ENCODE results near the gene PAQR3.

PAQR3 gene, protein sequence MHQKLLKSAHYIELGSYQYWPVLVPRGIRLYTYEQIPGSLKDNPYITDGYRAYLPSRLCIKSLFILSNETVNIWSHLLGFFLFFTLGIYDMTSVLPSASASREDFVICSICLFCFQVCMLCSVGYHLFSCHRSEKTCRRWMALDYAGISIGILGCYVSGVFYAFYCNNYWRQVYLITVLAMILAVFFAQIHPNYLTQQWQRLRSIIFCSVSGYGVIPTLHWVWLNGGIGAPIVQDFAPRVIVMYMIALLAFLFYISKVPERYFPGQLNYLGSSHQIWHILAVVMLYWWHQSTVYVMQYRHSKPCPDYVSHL

DNA sequence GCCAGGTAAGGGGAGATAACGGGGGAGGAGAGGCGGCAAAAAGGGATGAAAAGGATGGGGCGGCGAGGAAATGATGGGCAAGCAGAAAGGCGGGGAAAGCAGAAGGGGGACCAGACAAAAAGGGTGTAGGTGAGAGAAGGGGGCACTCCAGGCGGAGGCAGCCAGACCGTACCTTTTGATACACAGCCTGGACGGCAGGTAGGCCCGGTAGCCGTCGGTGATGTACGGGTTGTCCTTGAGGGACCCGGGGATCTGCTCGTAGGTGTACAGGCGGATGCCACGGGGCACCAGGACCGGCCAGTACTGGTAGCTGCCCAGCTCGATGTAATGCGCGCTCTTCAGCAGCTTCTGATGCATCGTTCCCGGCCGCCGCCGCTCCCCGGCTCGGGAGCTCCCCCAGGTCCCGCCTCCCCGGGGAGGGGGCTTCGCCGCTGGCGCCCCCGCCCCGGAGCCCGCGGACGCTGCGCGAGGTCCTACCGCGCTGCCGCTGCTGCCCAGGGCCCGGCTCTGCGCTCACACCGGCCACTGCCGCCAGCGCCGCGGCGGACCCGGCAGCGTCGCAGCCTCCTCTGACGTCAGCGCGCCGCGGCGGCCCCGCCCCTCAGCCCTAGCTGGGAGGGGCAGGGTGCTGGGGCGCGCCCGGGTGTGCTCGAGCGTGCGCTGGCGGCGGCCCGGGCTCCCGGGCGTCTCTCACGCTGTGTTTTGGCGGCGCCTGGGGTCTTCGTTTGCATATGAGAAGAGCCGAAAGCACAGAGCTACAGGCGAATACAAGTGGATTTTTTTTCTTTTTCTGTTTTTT lies at the start of gene PAQR3:
Gene PAQR3, minus strand, starts transcription at position 571 of the 799 bp plus-strand sequence. Its CDS starts 214 bp downstream, at position 357.
- DNase-seq: peak; percentile 91

DNA sequence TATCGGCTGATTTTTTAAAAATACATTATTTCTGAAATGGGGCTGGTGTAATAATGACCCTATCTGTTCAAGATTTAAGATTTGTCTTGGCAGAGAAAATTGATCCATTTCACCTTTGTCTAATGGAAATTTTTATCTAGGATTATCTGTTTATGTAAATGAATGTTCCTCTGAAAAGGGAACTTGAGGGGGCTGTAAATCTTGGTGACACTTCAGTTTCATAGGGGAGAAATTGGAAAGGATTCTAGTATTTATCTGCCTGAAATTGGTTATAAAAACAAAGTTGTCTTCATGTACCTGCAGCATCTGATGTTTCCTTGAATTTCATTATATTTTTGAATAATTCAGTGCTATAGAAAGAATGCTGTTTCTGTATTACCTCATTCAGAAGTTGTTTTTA lies 48.4 kb upstream of the PAQR3 start:
- no peak for DNase-seq

DNA sequence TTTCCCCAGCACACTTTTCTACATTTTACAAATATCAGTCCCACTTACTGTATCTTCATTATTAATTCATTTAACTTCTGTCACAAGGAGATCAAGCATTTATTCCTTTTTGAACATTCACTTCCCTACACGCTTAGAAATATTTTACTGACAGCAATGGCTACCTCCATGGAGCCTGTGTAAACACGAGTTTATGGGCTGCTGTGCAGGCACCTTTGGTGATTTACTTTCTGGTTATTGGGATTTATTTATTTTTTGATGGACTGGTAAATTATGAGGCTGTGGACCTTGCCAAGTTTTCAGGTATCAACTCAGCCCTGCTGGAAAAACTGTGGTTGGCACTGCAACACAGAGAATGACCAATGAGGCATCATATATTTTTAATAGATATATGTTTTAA lies 45.4 kb upstream of the PAQR3 start:
- no peak for DNase-seq

DNA sequence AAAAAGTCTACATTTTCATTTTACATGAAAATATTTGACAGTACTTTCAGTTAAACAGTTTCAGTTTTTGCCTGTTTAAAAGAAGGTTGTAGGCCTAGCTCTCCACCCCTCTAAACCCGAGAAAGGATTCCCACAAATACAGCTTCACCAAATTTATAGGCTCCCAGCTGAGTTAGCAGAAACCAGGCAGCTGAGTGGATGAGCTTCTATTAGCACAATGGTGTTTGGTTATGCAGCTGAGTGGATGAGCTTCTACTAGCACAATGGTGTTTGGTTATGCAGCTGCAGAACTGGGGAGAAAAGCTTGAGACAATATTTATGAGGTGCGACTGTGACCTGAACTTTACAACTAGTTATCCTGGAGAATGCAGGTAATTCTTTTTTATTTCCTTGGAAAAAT lies 36.6 kb upstream of the PAQR3 start:
- no peak for DNase-seq

DNA sequence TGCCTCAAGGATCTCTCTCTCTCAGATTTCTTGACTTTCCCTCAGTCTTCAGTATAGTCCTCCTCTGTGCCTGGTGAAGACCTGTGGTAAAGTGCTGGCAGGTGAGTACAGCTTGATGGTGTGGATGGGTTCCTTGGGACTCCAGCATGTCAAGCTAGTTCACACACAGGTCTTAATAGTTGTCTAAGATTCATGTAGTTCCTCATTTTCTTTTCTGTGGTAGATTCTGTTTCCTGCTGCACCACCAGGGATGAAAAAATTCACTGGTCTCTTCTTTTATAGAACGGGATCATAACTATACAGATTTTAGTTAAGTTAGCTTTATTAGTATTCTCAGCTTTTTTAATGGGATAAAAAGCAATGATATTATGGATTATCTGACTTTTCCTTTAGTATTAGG lies 32.5 kb upstream of the PAQR3 start:
- no peak for DNase-seq

DNA sequence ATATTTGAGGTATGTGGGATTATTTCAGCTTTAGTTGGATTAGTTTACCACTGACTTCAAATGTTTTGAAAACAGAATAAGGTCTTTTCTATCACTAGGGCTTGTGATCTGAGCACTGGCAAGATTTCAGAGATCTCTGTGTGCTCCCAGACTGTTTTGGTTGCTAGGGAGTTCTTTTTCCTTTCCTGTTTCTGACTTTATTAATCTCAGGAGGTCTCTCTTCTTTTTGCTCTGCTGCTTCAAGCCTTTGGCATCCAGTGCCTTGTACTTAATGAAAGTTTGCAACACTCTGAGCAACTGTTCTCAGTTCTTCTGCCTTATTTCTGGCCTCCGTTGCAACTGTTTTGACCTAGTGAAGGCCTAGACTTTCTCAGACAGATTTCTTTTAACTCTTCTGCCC lies 32.1 kb upstream of the PAQR3 start:
- no peak for DNase-seq

DNA sequence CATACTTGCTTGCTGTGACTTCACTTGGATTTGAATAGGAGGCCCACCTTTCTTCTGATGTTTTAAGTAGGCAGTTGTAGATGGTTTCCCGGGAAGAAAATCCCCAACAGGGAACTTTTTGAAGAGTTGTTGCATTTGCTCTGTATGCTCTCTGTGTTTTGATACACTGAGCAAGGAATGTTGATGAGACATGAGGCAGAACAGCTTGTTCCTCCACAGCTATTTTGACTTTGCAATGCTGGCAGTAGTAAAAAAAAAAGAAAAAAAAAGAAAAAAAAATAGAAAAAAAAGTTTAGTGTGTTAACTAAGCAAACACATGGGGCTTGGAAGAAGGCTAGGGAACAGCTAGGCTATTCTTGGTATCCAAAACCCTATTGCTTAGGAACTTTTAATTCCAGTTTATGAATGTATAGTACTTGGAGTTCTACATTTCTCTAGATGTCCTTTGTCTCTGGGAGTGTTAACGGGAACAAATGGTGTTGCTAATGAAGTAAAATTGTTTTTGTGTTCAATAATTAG lies 23.4 kb upstream of the PAQR3 start:
- DNase-seq: no peak

DNA sequence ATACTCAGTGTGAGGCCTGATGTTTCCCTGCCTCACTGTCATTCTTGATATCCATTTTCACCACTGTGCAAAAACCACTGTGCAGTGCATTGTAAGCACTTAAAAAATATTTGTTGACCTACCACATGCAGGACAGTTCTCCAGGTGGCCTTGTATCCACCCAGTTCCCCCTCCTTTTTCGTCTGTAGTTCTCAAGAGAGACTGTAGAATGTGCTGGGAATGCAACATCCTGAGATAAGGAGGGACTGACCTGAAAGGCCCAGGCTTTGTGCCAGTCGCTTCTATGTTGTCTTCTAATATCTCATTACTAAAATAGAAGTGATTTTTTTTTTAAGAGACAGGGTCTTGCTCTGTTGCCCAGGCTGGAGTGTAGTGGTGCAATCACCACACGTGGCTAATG lies 21.7 kb upstream of the PAQR3 start:
- no peak for DNase-seq

DNA sequence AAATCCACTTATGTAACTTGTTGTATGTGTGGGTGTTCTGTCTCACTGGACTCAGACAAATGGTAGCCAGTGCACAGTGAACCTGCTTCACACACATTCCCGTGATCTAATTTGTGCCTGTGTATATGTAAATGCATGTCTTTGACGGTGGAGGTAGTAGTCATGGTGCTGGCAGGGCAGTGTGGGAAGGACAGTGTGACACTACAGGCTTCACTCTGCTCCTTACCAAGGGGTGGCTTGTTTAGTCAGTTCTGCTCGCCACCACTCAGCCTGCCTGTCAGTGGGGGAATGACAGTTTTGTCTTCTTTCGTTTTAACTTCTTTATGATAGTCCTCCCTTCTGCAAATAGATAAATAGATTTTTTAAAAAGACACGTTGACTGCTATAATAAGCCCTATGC lies 17.7 kb upstream of the PAQR3 start:
- DNase-seq: no peak

DNA sequence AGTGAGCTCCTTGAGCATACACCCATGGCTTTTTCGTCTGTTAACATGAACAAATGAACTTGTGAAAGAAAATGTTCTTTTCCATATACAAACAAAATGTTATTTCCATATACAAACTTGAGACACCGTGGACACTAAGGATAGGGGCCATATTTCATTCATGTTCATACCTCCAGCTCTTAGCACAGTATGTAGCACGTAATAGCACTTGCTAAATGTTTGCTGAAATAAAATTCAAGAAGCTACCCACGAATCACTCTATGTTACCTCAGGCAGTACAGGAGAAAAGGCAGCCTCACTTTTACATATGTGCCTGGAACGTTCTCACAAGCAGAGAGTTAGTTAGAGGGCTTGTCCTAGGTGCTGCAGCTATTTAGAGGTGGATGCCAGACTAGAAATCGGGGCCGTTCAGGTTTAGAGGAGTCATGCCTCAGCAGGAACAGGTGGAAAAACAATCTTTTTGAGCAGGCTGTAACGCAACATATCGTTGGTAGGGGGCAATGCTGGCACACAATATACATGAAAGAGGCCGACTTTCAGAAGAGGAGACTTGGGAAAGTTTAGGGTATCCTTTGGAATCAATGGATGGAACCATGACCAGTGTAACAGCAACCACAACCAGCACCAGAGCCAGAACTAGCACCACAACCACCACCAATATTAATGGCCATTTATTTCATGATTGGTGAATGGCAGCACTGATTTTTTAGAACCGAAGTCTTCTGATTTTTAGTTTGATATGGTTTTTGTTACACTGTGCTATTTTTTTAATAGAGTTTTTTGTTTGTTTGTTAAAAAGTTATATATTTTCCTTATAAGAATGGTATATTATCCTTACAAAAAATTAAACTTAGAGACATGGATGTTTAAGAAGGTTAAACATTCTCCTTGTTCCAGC lies 14.8 kb upstream of the PAQR3 start:
- peak; percentile 28 for DNase-seq

DNA sequence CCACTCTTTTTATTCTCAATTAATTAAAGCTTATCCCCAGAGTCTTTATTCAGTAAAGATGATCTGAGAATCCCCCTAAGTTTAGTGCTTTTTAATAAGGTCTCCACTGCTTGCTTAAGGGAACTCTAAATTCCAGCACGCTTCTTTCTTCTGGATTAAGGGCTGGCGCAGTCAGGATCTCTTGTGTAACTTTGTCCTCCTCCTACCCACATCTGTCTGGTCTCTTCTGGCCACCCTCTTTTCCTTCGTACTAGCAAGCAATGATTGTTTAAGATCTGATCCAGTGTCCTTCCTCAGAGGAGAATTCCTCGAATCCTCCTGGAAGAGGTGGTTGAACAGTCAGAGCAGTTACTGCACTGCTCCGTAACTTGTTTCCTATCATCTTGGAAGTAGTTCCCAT lies 14.0 kb upstream of the PAQR3 start:
- DNase-seq: no peak

DNA sequence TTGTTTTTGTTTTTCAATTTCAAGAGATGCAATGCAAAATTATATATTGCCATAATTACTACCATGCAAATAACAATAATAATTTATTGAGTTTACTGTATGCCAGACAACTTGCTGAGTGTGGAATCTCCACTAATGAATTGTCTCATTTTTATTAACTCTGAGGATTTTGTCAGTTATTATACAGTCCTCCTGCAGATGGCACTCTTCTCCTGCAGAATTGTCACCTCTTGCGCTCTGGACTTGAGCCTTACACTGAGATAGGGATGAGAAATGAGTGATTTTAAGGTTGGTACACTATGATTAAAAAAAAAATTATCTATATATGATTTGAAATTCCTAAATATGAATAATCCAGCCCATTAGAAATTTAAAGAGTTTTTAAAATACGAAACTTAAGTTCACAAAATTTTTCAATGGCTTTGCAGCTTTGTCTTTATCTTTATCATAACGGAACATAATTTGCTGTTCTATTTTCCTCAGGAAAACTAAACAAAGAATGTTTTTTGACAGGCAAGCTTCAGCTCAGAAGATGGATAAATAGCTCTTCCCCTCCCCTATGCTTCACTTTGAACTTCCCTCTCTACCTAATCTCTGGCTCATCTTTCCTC lies 12.7 kb upstream of the PAQR3 start:
- DNase-seq: peak; percentile 59

DNA sequence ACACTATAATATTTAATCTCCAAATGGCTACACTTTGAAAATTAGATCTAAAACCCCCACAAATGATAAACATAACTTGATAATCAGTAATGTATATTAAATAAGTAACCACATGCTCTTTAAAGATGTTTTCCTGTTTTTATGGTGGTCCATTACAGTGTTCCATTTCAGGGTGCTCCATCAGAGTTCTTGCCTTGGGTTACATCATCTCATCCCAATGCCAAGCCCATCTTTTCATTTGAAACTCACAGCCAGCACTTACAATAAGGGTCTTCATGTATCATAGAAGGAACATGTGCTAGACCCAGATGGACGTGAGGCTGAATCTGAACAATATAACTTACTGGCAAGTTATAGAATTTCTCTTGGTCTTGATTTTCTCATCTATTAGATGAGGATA lies 10.5 kb upstream of the PAQR3 start:
- no peak for DNase-seq

DNA sequence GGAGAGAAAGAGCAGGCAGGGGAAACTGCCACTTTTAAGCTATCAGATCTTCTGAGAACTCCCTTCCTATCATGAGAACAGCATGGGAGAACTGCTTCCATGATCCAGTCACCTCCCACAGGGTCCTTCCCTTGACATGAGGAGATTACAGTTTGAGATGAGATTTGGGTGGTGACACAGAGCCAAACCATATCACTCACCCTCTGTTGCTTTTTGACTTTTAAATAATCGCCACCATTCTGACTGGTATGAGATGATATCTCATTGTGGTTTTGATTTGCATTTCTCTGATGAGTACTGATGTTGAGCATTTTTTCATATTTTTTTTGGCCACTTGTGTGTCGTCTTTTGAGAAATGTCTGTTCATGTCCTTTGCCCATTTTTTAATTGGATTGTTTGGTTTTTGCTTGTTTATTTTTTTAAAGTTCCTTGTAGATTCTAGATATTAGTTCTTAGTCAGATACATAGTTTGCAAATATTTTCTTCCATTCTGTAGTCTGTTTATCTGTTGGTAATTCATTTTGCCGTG lies 6.5 kb upstream of the PAQR3 start:
- peak; percentile 16 for DNase-seq

DNA sequence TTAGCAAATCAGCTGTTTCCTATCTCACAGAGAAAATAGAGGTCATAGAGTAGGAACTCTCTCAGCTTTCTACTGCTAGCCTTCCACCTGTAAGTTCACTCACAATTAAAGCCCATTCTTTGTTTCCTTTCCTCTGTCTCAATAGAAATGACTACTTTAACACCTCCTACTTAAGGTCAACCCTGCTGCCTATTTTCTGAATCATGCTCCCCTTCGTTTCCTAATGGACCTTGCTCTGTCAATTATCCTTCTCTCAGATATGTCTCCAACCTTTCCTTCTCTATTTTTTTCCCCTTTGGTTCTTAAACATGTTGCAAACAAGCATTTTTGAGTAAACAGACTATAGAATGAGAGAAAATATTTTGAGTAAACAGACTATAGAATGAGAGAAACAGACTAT lies 5.1 kb upstream of the PAQR3 start:
- no peak for DNase-seq

DNA sequence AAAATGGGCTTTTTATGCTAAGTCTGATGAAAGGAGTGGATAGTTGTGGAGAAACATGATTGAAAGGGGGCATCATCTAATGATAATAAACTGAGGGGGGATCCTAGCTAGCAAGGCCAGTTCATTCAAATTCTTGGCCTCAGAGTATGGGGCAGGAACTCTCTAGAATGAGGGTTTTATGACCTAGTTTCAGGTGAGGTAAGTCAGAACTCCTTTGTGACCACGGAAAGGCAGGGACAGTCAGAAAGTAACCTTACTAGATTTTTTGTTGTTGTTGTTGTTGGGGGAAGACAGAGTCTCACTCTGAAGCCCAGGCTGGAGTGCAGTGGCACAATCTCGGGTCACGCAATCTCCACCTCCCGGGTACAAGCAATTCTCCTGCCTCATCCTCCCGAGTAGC lies 1.5 kb upstream of the PAQR3 start:
- DNase-seq: peak; percentile 51

DNA sequence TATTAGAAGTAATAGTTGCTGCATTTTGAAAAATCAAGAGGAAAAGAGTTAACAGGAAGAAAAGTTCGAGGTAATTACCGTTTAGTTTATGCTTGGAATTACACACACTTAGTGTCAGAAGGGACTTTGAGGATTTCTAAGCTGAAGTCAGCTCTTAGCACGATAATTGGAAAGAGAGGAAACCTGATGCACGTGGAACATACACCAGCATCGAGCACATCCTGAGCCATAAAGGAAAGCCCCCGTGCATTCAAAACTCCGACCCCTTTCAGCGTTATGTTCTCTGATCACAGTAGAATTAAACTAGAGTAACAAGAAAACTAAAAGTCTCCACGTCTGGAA lies 400 bp upstream of the PAQR3 start:
- DNase-seq: no peak

DNA sequence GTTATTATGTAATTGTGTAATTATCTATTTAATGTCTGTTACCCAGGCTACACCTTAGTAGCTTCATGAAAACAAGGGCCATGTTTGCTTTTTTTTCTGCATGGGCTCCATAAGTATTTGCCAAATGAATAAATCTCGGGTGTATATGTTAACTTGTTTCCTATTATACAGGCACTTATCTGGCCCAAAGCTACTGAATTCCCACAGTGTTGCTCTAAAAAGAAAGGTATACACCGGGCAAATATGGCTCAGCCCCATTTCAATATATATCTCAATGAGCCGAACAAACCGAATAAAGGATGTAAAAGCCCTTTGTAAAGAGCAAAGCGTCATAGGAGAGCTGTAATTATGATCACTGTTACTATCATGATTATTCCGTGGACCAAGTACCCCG lies 767 bp downstream of the PAQR3 start:
- DNase-seq: no peak

DNA sequence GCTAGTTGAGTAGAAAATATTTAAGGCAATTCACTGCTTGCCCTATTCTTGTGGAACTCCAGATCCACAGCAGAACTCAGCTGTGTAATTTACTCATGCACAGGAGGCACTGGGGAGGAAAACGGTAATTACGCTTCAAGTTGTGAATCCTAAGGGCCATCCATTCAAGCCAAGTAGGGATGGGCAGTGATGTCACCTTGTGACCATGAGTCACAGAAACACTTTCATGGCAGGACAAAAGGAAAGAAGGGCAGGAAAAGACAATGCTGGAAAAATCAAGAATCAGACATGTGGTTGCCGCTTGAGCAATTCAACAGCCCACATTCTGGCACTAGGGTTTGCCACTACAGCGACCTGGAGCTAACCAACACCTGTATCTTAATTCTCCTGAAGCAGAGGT lies 1.4 kb downstream of the PAQR3 start:
- DNase-seq: no peak

DNA sequence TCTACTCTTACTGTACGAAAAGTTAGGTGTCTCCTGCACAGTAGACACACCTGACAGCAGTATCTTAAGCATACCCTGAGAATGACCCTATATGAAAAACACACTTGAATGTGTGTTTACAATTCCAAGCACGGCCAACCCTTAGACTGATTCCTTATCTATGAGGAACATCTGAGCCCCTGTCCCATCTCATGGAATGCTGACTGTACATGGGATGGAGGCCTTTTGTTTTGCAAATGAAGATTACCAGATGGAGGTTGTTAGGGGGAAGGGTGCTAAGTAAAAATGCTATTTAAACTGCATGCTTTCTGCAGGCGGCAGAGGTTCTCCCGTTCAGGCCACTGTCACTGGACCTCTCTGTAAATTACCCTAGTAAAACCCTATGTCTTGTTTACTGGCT lies 2.2 kb downstream of the PAQR3 start:
- DNase-seq: no peak

DNA sequence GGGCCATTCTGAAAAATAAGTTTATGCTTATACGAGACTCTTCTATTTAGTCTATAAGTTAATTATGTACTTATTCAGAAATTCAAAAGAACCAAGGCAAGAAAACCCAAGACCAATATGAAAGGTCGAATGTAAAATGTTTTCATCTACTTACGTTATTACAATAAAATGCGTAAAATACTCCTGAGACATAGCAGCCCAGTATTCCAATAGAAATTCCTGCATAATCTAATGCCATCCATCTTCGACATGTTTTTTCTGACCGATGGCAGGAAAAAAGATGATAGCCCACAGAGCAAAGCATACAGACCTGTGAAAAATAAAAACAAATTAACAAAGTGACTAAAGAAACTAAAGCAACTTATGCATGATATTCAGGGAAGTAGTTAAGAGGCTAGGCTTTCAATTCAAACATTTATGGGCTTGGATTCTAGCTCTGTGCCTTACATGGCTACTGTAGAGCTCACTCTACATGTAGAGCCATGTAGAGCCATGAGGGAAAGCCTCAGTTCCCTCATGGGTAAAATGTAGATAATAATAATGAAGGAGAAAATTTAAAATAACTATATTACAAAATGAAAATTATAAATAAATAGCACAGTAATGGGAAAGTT lies 9.1 kb downstream of the PAQR3 start:
- no peak for DNase-seq

DNA sequence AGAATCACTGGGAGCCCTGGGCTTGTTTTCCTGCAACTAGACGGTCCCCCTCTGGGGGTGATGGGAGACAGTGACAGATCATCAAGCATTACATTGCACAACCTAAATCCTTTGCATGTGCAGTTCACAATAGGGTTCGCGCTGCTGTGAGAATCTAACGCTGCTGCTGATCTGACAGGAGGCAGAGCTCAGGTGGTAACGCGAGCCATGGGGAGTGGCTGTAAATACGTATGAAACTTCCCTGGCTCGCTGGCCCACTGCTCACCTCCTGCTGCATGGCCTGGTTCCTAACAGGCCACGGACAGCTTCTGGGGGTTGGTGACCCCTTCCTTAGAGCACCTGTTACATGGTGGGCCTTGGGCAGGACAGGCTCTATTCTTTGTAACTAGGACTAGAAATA lies 10.4 kb downstream of the PAQR3 start:
- DNase-seq: no peak
